HG02970 (cell line): Measurements from ENCODE around the gene MAPK1.
"Not testable (repeated sequence)": the region's sequence is repeated elsewhere in the genome, so short reads cannot be mapped to it uniquely, and the experiment has no call there.

Experiments used
- ATAC-seq: cut with Tn5 transposase; IDR thresholded peaks from one replicate; pipeline ENCODE4 v1.9.1; 2021; ENCODE audit warnings: mild to moderate bottlenecking, moderate library complexity, moderate number of reproducible peaks; ENCODE audit not compliant: unreplicated experiment, low FRiP score

MAPK1 gene

DNA sequence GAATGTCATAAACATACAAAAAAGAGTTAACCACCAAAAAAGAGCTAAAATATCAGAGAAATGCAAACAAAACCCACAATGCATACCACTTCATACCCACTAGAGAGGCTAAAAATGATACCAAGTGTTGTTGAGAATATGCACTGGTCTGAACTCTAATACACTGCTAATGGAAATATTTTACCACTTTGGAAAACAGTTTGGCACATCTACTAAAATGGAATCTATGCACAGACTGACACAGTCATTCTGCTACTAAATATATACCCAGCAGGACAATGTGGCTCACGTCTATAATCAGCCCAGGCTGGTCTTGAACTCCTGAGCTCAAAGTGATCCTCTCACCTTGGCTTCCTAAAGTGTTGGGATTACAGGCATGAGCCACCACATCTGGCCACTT is 18.0 kb downstream of the MAPK1 start:
- no peak for ATAC-seq

DNA sequence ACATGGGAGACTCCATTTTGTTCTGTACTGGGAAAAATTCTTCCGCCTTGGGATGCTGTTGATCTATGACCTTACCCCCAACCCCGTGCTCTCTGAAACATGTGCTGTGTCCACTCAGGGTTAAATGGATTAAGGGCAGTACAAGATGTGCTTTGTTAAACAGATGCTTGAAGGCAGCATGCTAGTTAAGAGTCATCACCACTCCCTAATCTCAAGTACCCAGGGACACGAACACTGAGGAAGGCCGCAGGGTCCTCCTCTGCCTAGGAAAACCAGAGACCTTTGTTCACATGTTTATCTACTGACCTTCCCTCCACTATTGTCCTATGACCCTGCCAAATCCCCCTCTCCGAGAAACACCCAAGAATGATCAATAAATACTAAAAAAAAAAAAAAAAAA is 19.4 kb downstream of the MAPK1 start:
- ATAC-seq: not testable (repeated sequence)

DNA sequence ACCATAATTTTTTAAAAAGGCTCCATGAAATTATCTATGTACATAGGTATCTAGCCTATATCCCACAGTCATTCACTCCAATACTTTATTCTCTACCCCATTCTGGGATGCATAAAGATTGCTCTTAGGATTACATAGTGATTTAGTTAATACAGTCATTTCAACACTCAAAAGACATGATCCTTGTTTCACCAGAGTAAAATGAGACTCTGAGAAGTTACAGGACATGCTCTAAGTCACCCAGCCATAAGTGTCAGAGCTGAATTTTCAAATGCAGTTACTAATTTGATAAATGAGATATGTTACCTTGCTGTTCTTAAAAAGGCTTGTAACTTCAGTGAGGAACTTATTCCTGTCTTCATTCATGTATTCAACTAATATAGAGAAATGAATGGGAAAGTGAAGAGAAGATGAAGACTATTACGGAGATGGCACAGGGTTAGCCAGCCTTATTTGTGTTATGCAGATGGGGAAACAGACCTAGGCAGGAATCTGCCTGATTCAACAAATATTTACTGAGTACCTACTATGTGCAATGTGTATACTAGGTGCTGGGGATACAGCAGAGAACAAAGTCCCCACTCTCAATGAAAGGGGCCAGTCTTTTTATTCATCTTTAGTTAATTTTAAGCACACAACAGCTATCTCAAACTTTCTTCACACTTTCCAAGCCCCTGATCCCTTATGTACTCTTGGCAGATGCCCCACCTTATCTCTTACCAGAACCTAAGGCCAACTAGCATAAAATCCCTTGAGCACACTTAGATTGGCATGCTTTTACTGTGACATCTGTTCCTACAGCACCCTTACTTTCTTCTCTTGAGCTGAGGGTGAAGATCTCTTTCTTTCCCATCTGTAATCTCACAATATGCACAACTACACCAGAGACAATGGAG is 21.6 kb downstream of the MAPK1 start:
- ATAC-seq: no peak

DNA sequence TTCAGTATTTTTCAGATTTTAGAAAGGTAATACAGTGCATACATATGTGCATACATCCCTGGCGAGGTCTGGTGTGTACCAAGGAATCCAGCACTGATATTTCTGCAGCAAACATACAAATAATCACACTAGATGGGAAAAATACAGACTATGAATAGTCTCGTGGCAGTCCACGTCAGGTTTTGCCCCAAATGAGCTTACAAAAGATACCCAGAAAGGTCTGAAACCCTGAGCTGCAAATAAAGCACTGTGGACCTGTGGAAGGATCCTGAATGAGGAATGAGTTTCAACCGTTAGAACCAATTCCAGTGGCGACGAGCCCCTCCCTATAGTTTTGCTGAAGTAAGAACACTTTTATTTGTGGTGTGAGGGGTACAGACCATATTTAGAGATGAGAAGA is 24.5 kb downstream of the MAPK1 start:
- ATAC-seq: no peak

DNA sequence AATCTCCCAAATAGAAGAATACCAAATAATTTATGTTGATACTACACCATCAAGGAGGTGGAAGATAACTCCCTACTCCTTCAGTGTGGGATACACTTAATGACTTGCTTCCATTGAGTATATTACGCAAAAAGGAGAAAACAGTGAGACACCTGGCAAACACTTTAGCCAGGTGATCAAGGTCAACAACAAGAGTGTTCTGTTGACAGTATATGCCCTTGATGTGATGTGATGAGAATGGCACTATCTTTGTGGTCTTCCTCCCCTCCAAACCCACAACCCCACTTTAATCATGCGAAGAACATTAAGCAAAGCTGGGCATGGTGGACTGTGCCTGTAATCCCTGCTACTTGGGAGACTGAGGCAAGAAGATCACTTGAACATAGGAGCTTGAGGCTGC is 26.0 kb downstream of the MAPK1 start:
- ATAC-seq: no peak

DNA sequence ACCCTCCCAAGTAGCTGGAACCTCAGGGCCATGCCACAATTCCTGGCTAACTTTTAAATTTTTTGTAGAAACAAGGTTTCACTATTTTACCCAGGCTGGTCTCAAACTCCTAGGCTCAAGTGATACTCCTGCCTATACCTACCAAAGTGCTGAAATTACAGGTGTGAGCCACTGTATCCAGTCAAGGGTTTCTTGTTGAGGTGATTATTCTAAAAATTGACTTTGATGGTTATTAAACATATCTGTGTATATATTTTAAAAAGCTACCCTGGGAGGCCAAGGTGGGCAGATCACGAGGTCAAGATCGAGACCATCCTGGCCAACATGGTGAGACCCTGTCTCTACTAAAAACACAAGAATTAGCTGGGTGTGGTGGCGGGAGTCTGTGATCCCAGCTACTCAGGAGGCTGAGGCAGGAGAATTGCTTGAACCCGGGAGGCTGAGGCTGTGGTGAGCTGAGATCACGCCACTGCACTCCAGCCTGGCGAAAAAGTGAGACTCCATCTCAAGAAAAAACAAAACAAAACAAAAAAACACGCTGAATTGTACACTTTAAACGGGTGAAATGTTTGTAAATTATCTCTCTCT is 27.1 kb downstream of the MAPK1 start:
- ATAC-seq: no peak

DNA sequence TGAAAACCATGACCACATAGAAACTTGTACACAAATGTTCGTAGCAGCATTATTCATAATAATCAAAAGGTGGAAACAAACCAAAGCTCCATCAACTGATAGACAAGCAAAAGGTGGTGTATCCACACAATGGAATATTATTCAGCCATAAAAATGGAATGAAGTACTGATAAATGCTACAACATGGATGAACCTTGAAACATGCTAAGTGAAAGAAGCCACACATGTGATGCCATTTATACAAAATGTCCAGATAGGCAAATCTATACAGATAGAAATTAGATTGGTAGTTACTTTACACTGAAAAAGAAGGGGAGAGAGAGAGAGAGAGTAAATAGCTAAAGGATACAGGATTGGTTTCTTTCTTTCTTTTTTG is 27.7 kb downstream of the MAPK1 start:
- no peak for ATAC-seq

DNA sequence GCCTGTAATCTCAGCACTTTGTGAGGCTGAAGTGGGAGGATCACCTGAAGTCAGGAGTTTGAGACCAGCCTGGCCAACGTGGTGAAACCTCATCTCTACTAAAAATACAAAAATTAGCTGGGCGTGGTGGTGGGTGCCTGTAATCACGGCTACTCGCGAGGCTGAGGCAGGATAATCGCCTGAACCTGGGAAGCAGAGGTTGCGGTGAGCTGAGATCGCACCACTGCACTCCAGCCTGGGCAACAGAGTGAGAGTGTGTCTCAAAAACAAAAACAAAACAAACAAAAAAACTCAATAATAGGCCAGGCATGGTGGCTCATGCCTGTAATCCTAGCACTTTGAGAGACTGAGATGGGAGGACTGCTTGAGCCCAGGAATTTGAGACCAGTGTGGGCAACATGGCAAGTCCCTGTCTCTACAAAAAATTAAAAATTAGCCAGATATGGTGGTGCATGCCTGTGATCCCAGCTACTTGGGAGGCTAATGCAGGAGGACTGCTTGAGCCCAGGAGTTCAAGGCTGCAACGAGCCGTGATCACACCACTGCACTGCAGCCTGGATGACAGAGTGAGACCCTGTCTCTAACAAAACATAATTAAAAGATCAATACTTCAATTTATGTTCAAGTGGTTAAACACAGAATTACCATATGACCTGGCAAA is 28.2 kb downstream of the MAPK1 start:
- ATAC-seq: not testable (repeated sequence)

DNA sequence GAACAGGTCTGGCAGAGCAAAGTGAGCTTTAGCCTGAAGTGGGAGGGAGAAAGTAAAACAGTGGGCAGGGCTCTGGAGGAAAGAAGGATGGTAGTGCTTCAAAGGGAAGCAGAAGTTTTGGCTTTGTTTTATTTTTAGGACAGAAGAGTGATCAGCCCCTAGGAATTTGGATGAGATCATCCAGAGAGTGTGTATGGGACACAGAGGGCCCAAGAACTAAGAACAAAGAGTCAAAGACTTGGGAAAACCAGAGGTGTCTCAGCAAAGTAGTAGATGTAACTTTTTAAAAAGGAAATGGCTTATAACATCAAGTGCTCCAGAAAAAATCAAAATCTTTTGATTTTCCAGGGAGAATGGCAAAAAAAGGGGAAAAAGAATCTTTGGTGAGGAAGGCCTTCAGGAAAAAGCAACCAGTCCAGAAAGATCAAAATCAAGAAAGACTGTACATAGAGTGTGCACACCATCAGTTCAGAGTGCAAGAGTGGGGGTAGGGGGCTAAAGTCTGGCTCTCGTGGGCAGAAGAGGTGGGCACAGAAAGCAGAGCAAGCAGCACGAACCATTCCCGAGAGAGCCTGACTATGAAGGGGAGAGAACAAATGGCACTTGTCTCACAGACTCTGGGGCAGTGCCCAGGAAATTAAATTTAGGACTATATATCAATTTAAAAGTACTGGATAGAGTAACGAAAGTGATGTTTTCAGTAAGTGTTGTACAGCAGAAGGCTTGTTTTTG is 30.0 kb downstream of the MAPK1 start:
- ATAC-seq: no peak

DNA sequence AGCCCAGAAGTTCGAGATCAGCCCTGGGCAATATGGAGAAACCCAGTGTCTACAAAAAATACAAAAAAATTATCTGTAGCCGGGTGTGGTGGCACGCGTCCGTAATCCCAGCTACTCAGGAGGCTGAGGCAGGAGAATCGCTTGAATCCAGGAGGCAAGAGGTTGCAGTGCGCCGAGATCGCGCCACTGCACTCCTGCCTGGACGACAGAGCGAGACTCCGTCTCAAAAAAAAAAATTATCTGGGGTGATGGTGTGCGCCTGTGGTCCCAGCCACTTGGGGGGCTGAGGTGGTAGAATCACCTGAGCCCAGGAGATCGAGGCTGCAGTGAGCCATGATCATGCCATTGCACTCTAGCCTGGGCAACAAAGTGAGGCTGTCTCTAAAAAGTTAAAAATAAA is 31.0 kb downstream of the MAPK1 start:
- not testable (repeated sequence) for ATAC-seq

DNA sequence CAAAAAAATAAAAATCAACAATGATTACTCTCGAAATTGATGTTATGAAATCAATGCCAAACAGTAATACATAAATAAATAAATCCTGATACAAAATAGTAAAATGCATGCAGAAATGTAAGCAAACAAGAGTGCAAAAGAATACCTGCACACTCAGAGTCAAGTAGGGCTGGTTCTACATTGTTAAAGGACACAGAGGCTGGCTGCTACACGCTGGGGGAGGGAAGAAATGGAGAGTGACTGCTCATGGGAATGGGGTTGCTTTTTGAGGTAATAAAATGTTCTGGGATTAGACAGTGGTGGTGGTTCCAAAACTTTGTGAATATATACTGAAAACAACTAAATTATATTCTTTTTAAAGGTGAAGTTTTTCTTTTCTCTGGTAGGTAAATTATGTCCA is 32.1 kb downstream of the MAPK1 start:
- ATAC-seq: no peak

DNA sequence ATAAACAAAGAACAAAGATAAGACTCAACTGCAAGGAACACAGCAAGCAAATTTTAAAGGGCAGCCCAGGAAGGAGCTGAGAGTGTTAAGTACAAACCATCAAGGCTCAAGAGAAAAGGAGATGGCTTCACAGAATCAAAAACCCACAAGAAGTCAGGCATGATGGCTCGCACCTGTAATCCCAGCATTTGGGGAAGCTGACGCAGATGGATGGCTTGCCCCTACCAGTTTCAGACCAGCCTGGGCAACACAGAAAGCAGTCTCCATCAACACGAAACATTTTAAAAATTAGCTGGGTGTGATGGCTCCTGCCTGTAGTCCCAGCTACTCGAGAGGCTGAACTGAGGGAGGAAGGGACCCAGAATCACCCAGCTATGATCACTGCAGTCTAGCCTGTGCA is 32.6 kb downstream of the MAPK1 start:
- ATAC-seq: no peak

DNA sequence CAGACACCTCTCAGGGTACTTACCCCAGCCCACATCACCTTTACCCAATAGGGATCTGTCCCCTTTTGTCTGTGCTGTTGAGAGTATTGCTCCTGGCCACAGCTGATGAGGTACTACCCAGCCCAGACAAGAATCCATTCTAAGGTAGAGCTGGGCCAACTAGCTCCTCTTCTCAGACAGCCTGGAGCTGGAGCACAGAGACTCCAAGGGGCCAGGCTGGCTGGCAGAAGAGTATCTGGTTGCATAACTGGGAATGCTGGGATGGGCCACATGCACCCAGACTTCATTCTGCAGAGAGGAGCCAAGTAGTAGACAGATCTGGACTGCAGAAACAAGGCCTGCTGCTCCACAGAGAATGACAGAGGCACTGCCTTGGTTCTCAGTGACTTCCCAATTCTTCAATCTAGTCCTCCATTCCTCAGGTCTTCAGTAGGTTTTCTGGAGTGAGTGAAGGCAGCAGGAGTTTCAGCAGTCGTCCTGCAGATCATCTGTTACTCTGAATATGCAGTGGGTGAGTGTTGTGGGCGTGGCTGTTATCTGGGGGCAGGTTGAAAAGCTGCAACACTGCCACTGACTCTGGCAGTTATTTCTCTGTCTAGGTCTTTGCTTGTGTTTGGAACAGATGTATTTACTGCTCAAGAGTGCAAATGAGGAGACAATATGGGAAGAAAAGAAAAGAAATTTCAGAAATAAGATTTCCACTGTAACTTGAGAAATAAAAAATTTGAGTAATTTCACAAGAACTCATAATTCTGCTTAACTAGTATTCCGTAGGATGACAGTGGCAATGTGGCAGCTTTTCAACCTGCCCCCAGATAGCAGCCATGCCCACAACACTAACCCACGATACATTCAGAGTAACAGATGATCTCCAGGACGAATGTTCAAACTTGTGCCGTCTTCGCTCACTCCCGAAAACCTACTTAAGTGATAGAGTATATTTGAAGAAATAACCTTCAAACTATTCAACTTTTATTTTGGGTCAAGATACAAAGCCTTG is 34.9 kb downstream of the MAPK1 start:
- ATAC-seq: no peak

DNA sequence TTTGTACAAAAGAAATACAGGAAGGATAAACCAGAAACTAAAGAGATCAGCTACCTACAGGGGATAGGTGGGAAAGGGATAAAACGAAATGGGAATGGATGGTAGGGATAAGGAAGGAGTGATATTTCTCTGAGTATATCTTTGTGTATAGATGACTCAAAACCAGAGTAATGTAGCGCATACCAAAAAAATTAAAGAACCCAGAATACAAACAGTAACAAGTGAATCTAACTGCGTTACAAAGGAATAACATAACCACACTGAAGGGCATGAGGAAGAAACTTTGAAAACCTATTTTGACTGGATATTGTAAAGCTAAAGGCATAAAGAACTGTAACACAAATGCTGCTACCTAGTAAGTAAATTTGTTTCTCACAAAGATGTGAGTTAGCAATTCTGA is 37.9 kb downstream of the MAPK1 start:
- no peak for ATAC-seq

DNA sequence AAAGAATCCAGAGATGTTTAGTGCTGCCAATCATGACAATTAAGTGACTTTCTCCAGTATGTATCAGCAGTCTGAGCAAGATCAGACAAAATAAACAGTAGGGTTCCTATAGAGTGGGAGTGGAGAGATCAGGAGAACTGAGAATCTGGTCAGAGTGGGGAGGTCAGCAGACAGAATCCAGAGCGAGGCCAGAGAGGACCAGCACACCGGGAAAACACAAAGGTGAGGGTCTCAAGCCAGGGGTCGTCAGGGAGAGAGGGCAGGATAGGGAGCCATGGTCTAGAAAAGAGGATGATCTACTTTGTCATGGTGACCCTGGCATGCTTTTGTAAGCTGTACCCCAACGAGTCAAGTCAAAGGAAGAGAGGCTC is 39.2 kb downstream of the MAPK1 start:
- ATAC-seq: no peak

DNA sequence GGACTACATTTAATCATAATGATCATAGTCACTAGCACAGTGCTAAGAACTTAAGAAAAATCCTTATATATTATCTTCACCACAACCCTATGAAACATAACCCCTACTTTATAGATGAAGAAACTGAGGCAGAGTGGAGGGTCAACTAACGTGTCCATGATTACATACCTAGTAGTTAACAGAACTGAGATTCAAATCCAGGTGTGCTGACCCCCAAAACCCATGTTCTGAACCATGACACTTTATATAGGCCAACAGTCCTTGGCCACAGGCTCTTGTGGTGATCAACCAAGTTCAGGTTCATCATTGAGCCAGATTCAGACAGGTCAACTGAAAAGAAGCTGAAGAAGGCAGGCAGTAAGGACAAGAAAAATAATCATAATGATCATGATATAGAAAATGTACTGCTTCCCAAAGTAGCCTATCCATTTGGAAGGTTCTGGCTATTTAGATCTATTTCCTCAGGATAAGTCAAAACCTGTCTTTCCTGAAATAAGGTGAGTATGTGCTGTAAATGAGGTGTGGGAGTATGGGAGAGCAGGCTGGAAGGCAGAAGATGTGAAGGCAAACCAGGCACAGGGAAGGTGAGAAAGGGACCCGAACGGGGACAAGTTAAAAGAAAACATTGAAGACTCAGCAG is 39.7 kb downstream of the MAPK1 start:
- ATAC-seq: no peak

DNA sequence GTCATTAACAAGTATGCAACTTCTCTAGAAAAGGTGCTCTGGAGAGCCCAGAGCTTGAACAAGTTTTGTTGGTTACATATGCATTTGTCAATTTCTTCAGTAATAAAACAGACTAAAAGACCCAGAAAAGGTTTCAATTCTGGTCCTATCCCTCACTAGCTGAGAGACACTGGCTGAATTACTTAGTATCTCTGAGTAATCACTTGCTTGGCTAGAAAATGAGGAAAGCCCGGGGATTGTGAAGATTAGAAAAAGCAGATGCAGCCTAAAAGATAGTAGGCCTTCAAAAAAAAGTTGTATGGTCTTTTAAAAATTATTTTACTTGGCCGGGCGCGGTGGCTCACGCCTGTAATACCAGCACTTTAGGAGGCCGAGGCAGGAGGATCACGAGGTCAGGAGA is 41.2 kb downstream of the MAPK1 start:
- no peak for ATAC-seq

DNA sequence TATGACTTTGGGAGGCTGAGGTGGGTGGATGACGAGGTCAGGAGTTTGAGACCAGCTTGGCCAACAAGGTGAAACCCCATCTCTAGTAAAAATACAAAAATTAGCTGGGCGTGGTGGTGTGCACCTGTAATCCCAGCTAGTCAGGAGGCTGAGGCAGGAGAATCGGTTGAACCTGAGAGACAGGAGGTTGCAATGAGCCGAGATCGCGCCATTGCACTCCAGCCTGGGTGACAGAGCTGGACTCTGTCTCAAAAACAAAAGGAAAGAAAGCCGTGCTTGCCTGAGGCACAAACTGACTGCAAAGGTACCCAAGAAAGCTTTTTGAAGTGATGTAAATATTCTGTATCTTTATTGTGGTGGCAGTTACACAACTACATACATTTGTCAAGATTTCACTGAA is 42.5 kb downstream of the MAPK1 start:
- not testable (repeated sequence) for ATAC-seq

DNA sequence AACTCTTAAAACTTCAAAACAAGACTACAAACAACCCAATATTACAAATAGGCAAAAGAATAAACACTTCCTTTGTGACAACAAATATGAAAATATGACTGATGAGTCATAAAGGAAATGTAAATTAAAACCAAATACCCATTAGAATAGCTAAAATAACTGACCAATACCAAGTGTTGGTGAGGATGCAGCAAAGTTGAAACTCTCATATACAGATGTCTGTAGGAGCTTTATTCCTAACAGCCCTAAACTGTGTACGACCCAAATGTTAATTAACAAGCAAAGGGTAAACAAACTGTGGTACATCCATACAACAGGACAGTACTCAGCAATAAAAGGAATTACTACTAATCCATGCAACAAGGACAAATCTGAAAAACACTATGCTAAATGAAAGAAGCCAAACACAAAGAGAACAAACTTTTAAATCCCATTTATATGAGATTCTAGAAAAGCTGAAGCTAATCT is 43.0 kb downstream of the MAPK1 start:
- no peak for ATAC-seq
